ENCODE data around the gene TMEM259. TPM values are rescaled to one million over a fixed set of nuclear protein-coding genes. Genes with fewer than 3 reads are reported as not detected.

TMEM259 gene
- total and polyA plus RNA-seq, 2 of the 13 experiments (the other 11 are each of a cell fraction or from before 2014, with no cell fraction given): 64.7 to 164 TPM

GRCh38 chr19:1046836-1047695 lies 26.1 kb upstream of the TMEM259 start (continued):
- TF ChIP-seq ZBTB33 (CRISPR knock-in tag; IDR thresholded peaks at IDR 0.05) (peak; percentile 85), RXRA (CRISPR knock-in tag; IDR thresholded peaks at IDR 0.05) (peak; percentile 19; the same call in 1 of the 2 replicates), ZFX (CRISPR knock-in tag; IDR thresholded peaks at IDR 0.05; ENCODE audit: low read depth) (0 out of 2 replicates have a peak, but pooled peaks have one; percentile 6), ZHX2 (IDR thresholded peaks at IDR 0.05; ENCODE audit: low read depth) (peak; percentile 41; the same call in 1 of the 2 replicates), ZHX2 (CRISPR knock-in tag; IDR thresholded peaks at IDR 0.05; ENCODE audit: borderline replicate concordance) (no peak), ZNF790 (CRISPR knock-in tag; IDR thresholded peaks at IDR 0.05; ENCODE audit: borderline replicate concordance) (no peak), ZMAT5 (CRISPR knock-in tag; IDR thresholded peaks at IDR 0.05; ENCODE audit: borderline replicate concordance, low read depth) (no peak), YEATS4 (CRISPR knock-in tag; IDR thresholded peaks at IDR 0.05; ENCODE audit: borderline replicate concordance) (peak; percentile 10; the same call in 1 of the 2 replicates), ZMYM3 (CRISPR knock-in tag; IDR thresholded peaks at IDR 0.05) (peak; percentile 91), ZSCAN29 (CRISPR knock-in tag; conservative IDR thresholded peaks at IDR 0.05) (no peak), TP53 (CRISPR knock-in tag; conservative IDR thresholded peaks at IDR 0.05) (no peak), GABPB1 (CRISPR knock-in tag; IDR thresholded peaks at IDR 0.05) (0 out of 2 replicates have a peak, but pooled peaks have one; percentile 19), SIX4 (CRISPR knock-in tag; IDR thresholded peaks at IDR 0.05) (no peak), SYNCRIP (IDR thresholded peaks at IDR 0.05; ENCODE audit: insufficient read depth, low read depth, low read length) (no peak), HNRNPL (IDR thresholded peaks at IDR 0.05; ENCODE audit: low read depth, low read length) (no peak; the same call in 1 of the 2 replicates), ZNF382 (CRISPR knock-in tag; IDR thresholded peaks at IDR 0.05; ENCODE audit: borderline replicate concordance) (no peak), HOXA3 (CRISPR knock-in tag; IDR thresholded peaks at IDR 0.05) (peak; percentile 73)

Measured in HepG2 (cell line).